ENCODE measurements around the gene ZNF827.

- no peak for TF ChIP-seq CTCF (IDR thresholded peaks at IDR 0.05; ENCODE audit: insufficient read depth, low read length, poor library complexity, severe bottlenecking)
- TF ChIP-seq EZH2phosphoT487 (conservative IDR thresholded peaks at IDR 0.05; ENCODE audit: low read length) = no peak
Observed at GRCh38 chr4:145770124-145770523, 168.5 kb downstream of the ZNF827 start.
